HK-2 (cell line): ENCODE measurements around the gene CELSR3.

Source experiments
- DNase-seq: peaks from one replicate; pipeline ENCODE4 v3.0.0-alpha.2; 2018; ENCODE audit not compliant: unreplicated experiment

Gene CELSR3

DNA sequence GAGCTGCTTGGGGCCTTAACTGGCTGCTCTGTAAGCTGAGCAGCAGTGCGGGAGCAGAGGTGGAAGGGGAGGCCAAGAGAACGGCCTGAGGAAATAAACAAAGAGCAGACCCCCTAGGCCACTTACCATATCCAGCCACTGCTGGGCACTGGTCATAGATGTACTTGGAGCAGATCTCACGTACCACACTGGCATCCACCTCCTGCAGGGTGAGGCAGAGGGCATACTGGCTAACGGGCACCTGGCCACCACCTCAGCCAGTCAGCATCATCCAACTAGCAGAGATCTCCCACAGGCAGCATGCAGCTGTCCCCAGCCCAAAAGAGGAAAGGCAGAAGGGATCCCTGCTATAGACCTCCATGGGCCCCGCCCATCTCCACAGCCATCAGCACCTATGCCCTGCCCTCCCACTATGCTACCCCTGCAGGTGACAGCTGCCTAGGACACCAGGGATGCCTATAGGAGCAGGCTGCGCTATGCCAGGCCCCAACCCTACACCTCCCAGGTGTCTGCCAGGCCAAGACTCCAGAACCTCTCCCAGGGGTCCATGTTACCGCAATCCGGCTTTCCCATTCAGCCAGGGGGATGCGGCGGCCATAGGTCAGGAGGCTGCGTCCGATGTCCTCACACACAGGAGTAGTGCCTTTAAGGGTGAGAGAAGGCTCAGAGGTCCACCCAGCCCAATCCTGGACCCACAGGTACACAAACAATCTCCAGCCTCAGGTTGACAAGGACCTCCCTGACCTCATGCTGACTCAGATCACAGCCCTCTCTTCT is 63.0 kb downstream of the CELSR3 start:
- DNase-seq = no peak

DNA sequence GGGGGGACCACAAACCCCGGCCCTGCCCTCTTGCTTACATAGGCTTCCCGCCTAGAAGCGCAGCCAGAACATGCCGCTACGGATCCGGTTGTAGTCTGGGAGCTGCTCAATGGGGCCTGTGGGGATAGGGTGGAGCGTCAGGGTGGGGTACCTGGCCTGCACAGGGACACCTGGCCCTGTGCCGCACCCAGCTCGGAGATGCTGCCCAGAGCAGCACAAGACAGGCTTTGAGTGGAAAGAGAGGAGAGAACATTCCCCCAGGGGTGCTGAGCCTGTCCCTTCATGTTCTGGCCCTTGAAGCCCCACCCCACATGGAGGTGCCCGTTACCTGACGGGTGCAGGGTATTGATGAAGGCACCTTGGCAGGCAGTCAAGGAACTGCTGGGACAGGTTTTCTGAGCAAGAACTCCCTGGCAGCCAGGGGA is 63.6 kb downstream of the CELSR3 start:
- DNase-seq = no peak

DNA sequence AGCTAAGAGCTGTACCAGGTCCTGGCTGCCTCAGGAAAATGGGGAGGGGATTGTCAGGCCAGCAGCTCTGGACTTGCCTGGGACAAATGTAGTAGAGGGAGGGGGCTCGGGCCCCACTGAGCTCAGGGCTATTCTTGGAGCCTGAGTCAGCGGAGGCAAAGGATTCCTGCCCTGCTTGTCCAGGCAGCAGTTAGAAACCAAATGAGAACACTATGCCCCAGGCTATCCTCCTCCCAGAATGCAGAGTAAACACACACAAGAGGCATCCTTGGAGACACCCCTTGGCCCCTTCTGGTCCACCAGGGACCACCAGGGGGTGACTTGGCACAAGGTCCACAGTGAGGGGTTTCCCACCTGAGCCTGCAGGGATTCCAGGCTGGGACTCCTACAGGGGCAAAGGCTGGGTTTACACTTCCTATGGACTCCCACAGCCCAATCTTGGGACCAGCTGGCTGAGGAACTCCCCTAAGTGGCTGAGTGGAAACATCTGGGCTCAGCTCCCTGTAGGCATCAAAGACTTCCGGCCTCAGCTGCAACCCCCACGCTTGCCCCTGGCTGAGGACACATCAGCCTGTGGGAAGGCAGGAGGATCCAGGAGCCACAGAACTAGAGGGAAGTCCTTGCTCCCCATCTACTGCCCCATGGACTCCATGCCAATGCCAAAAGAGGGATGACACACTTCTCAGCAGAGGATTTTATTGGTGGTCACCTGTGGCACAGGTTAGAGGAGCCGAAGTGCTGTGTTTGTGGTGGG is 64.2 kb downstream of the CELSR3 start:
- no peak for DNase-seq

DNA sequence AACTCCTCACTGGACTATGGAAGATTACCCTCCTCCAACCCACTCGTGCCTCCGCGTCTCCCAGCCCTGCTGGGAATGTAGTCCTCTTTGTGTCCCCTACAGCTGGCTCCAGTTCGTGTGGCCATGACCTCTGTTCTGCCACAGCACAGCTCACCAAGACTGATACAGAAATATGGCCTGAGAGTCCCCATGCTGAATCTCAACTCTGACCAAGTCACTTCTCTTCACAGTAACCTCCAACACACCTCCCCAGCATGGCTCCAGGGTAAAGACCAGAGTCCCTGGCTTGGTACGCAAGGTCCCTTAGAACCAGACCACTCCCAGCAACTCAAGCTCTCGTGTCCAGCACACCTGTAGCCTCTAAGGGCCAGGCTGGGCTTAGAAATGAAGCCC is 65.3 kb downstream of the CELSR3 start:
- no peak for DNase-seq

DNA sequence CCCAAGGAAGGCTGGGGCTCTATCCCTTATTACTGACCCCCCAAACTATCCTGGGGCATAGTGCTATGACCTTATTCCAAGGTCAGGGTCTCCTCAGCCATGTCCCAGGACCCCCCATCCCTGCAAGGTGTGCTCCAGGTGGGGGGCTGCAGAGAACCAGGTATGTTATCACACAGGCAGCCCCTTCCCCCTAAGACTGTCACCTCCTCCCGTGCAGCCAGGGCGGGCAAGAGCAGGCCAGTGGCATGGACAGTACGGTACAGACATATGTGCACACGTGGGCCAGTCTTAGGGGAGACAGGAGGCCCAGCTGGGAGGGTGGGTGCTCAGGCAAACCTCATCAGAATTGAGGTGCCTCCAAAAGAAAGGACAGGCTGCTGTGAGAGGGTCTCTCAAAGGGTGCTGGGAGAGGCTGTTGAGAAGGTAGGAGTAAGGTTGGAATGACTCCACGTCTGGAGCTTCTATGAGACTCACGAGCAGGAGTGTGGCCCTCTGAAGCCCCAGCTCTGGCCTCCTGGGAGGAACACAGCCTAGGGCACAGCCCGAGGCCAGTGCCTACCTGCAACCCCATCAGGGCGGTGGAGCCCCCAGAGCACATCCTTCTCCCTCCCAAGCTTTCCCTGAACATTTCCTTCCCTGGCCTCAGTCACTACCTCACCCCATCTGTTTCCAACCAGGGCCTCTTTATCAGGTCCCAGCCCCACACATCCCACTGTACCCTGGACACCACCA is 65.8 kb downstream of the CELSR3 start:
- DNase-seq = no peak

DNA sequence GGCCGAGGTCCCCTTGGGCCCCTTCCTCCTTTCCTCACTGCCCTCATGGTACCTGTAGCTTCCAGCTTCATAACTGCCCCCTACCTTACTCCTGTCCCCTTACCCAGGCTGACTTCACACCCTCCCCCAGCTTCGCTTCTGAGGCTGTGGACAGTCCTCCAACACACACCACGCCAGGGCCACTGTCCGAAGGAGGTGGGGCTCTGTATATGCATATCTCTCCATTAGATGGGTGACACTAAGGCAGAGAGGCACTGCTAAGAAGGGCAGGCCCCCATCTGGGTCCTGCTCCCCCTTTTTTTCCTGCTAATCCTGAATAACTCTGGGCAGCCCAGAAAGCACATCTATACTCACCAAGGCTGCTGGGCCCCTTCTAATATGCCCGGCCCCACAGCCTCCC is 66.5 kb downstream of the CELSR3 start:
- DNase-seq = no peak

DNA sequence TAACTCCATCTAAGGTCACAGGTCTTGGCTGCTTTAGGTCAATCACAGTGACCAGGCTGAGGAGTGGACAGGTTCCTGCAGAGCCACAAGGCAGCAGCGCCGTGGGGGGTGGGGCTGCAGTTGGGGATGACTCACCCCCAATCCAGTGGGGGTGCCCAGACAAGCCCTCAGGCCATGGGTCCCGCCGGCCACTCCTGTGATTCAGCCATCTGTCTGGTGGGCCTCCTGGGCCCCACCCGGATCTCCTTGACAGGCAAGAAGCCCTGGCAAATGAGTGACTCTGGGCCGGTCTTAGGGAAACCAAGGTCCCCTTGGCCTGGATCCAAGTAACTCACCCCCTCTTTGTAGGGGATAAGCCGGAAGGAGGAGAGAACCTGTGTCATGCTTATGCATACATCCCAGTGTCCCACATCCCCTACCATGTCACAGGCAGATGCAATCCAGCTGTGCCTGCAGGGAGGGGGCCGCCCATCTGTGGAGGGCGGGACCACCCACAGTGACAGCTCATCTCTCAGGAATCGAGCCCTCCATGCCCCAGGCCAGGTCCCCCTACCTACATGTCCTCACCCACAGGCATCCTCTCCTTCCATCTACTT is 67.1 kb downstream of the CELSR3 start:
- DNase-seq = peak; percentile 95

DNA sequence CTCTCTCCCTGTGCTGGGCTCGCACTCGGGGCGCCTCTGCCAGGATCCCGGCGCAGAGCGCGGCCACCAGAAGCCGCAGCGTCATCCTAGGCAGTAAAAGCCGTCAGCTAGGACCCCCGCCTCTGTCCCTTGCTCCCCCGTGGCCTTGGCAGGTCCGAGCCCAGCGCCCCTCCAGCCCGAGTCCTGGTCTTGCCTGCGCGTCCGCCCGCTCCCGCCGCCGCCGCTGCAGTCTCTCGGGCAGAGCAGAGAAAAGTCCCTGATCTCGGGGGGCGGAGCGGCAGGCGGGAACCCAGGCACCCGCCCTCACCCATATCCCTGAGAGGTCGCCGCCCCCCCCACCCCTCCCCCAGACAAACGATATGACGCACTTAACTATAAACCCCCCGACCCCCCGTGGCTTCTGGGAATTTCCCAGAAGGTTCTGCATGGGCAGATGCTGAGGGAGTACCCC is 67.6 kb downstream of the CELSR3 start, which contains the start of gene COL7A1:
Gene COL7A1, minus strand, starts transcription at position 255 of the 451 bp plus-strand sequence. Its CDS starts 170 bp downstream, at position 85.
- DNase-seq = no peak

DNA sequence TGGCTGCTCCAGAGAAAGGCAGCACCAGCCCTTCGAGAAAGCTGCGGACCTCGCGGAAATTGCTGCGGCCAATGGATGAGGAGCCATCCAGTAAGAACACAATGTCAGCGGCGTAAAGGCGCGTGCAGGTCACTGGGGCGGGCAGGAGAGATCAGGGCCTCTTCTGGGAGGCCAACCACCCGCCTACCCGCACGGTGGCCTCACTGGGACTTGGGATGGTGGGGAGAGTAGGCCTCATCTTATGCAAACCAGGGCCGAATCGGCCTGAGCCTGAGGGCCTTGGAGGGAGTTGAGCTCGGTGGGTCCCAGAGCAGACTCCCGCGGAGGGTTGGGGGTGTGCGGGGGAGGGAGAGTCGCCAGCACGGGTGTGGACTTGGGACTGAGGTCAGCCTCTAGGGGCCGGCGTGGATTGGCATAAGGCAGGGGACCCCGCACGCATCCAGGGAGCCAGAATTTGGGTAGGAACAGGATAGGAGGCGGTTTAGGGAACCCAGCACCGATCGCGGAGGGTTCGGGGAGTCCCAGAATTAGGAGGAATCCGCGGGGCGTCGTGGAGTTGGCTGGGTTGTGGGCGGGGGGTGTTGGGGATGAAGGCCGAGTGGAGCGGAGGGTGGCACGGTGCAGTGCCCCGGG is 68.2 kb downstream of the CELSR3 start:
- DNase-seq = peak; percentile 25

DNA sequence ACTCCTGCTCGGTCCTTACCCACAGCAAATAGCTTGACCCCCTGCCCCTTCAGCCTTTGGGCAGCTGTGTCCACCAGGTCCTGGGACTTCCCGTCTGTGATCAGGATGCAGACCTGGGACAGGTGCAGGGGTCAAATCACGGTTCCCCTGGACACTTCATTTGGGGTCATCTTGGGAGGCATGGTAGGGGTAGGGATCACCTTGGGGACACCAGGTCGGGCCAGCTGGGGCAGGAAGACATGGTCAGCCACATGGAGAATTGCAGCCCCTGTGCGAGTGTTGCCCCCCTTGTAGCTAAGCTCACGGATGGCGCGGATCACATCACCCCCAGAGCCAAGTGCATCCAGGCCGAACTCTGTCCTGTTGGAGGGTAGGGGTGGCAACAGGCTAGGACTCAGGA is 69.3 kb downstream of the CELSR3 start:
- no peak for DNase-seq

DNA sequence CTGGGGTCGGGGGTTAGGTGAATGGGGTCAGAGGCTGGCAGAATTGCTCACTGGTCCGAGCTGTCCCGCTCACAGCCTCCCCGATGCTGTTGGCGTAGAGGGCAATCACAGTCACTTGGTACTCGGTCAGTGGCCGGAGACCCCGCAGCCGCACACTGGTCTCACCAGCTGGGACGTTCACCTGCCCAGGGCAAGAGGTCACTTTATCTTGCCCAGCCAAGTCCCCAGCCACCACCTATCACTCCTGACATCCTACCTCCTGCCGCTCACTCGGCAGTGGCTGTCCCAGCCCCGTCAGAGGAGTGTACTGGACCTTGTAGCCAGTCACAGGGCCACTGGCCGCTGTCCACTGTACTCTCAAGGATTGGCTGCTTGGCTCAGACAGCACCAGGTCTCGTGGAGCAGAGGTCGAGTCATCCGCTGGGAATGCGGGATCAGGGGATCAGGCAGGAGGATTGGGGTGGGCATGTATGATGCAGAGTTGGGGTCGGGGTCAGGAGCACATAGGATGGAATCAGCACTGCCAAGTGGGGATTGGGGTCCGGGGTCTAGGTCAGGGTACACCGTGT is 70.1 kb downstream of the CELSR3 start:
- peak; percentile 22 for DNase-seq

DNA sequence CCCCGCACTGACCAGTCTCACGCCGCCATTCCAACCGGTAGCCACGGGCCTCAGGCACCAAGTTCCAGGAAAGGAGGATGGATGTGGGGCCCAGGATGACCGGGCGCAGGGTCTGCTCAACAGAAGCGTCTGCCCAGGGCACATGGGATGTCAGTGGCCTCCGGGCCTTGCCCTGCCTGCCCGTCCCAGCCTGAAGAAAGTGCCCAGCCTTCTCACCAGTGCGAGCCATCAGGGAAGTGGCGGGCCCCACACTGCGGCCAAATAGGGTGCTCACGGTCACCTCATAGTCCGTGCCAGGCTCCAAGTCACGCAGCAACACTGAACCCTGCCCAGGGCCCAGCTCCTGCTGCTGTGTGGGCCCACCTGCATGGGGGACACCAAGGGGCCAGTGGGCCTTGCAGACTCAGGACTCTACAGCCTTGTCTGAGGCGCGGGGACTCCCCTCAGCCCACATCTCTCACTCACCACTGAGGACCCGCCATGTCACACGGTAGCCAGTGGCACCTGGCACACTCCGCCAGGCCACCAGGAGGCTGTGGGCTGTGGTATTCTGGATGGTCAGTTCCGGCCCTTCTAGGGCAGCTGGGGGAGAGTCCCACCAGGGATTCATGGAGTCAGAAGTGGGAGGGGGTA is 70.7 kb downstream of the CELSR3 start:
- no peak for DNase-seq

DNA sequence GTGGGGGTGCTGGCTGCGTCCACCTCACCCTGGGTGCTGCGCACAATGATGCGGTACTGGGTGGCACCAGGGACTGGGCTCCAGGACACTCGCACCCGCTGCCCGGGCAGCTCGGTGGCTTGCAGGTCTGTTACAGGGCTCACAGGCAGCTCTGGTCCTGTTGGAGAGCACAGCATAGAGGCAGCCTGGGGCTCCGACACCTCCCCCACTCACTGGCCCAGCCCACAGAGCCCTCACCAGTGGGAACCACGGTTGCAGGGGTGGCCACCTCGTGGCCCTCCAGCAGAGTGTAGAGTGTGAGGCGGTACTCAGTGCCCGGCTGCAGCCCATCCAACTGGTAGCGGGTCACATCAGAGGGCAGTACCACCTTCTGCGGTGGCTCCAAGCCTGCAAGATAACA is 71.2 kb downstream of the CELSR3 start:
- DNase-seq = no peak

DNA sequence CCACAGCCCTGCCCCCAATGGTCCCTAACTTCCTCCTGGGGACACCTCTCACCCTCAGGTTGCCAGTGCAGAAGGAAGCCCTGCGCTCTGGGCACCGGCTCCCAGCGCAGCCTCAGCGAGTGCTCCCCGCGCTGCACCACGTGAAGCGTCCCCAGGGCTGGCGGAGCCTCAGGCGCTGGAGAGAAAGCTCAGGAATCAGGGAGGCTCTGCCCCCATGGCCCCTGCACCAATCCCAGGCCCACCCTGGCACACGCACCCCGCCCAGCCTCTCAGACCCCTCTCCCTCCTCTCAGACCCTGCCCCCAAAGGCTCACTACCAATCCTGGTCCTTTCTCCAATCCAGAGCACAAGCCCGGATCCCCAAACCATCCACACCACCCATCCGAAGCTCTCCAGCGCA is 74.5 kb downstream of the CELSR3 start:
- no peak for DNase-seq

DNA sequence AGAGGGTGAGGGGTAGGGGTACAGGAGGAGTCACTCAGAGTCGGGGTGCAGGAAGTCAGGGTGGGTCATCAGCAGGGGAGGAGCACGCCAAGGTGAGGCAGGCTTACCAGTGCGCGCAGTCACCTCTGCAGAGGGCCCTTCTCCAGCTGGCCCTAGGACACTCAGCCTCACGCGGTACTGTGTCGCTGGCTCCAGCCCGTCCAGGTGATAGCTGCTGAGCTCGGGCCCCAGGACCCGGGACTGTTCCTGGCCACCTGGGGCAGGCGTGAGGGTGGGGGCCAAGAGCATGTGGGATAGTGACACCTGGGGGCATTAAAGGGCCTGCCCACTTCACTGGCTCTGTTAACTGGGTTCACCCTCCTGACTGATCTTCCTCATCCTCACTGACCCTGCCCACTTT is 75.0 kb downstream of the CELSR3 start:
- DNase-seq = no peak
